GM21619 (cell line): ENCODE results near the gene UBAP2.
"Not testable (repeated sequence)": the region's sequence is repeated elsewhere in the genome, so short reads cannot be mapped to it uniquely, and the experiment has no call there.

Experiments used
- ATAC-seq: cut with Tn5 transposase; IDR thresholded peaks from one replicate; pipeline ENCODE4 v1.9.1; 2021; ENCODE audit not compliant: unreplicated experiment

The UBAP2 gene

GRCh38 chr9:33992632-33993031 is 56.1 kb downstream of the UBAP2 start:
- no peak for ATAC-seq

- ATAC-seq = peak; percentile 95
These were observed 60.3 kb downstream of the UBAP2 start for GRCh38 chr9:33988219-33988890.

GRCh38 chr9:33976414-33976813 is 72.3 kb downstream of the UBAP2 start:
- no peak for ATAC-seq

GRCh38 chr9:33972698-33973097 is 76.0 kb downstream of the UBAP2 start:
- no peak for ATAC-seq

- no peak for ATAC-seq
These were observed 84.5 kb downstream of the UBAP2 start for GRCh38 chr9:33964086-33964768.

GRCh38 chr9:33962468-33962867 is 86.2 kb downstream of the UBAP2 start:
- not testable (repeated sequence) for ATAC-seq

GRCh38 chr9:33959725-33960124 is 89.0 kb downstream of the UBAP2 start:
- ATAC-seq = no peak

GRCh38 chr9:33956544-33956943 is 92.1 kb downstream of the UBAP2 start:
- no peak for ATAC-seq

- ATAC-seq = no peak
These were observed 96.6 kb downstream of the UBAP2 start for GRCh38 chr9:33952066-33952465.

GRCh38 chr9:33950371-33950770 is 98.3 kb downstream of the UBAP2 start:
- no peak for ATAC-seq

GRCh38 chr9:33946779-33947535 is 101.7 kb downstream of the UBAP2 start:
- no peak for ATAC-seq

- ATAC-seq = no peak
These were observed 105.3 kb downstream of the UBAP2 start for GRCh38 chr9:33943389-33943788.

- ATAC-seq = no peak
These were observed 106.1 kb downstream of the UBAP2 start for GRCh38 chr9:33942471-33943083.

GRCh38 chr9:33939924-33940874 is 108.5 kb downstream of the UBAP2 start:
- no peak for ATAC-seq

- ATAC-seq = no peak
These were observed 114.4 kb downstream of the UBAP2 start for GRCh38 chr9:33934188-33934878.

- no peak for ATAC-seq
These were observed 116.4 kb downstream of the UBAP2 start for GRCh38 chr9:33932078-33932807.

GRCh38 chr9:33931326-33931725 is 117.4 kb downstream of the UBAP2 start:
- no peak for ATAC-seq

GRCh38 chr9:33927694-33928093 is 121.0 kb downstream of the UBAP2 start:
- ATAC-seq = no peak
